Panc1 (cell line): Measurements from ENCODE around the gene CLEC16A. TPM values are rescaled to one million over a fixed set of nuclear protein-coding genes. Genes with fewer than 3 reads are reported as not detected.

Source experiments
- ATAC-seq: fragments of 200-7000 bp; cut with Tn5 transposase; 2 replicates; pipeline ENCODE4 v1.9.1; 2020; ENCODE audit warnings: mild to moderate bottlenecking, moderate library complexity
- BruUV-seq: library from RNA; stranded (reverse); fragments of 400-500 nt; replicated peaks from 2 replicates; lab custom pipeline; 2021; lab: Mats Ljungman, UMichigan
- CTCF ChIA-PET: fragments of 300-600 bp; sonication (Branson Sonifier 250); formaldehyde crosslinking; loops from one replicate; lab custom pipeline; 2022; ENCODE audit warnings: antibody characterized with exemption; lab: Charles Lee
- POLR2A ChIA-PET: fragments of 300-600 bp; sonication (Branson Sonifier 250); formaldehyde crosslinking; loops from one replicate; lab custom pipeline; 2022; ENCODE audit warnings: antibody characterized with exemption; lab: Charles Lee
- DNase-seq: peaks from one replicate; pipeline ENCODE4 v3.0.0-alpha.2; 2010; ENCODE audit warnings: low read depth, low spot score
- H3K27ac ChIP-seq: 2 replicates; pipeline ENCODE4 v1.5.1; 2011; ENCODE audit warnings: mild to moderate bottlenecking, low read length, inconsistent platforms
- H3K27me3 ChIP-seq: fragments of 200-500 bp; sonication (Bioruptor generic); 2 replicates; pipeline ENCODE4 v1.6.0; 2014; ENCODE audit warnings: low read length, inconsistent platforms; ENCODE audit not compliant: control insufficient read depth, insufficient read depth
- H3K36me3 ChIP-seq: fragments of 200-500 bp; sonication (Bioruptor generic); 2 replicates; pipeline ENCODE4 v1.5.1; 2014; ENCODE audit warnings: inconsistent platforms, mild to moderate bottlenecking, low read length, moderate library complexity; ENCODE audit not compliant: control insufficient read depth, insufficient read depth
- H3K4me1 ChIP-seq: 2 replicates; pipeline ENCODE4 v1.5.1; 2011; ENCODE audit warnings: inconsistent platforms, mild to moderate bottlenecking, low read length, moderate library complexity; ENCODE audit not compliant: control insufficient read depth, insufficient read depth
- H3K4me3 ChIP-seq, 2 experiments: 2 replicates each; pipeline ENCODE4 v1.5.1; 2011 to 2012; ENCODE audit warnings: low read depth in 2 of 2, low read length in 2 of 2, mild to moderate bottlenecking in 2 of 2, inconsistent platforms in 1 of 2, moderate library complexity in 1 of 2
- H3K9me3 ChIP-seq: fragments of 200-500 bp; sonication (Bioruptor generic); 2 replicates; pipeline ENCODE4 v1.5.1; 2014; ENCODE audit warnings: low read depth, mild to moderate bottlenecking, inconsistent platforms, low read length, moderate library complexity; ENCODE audit not compliant: control insufficient read depth, insufficient read depth
- CTCF ChIP-seq: fragments of 450-650 bp; IDR thresholded peaks from 2 replicates; pipeline ENCODE4 v1.5.1; 2017; ENCODE audit warnings: mild to moderate bottlenecking
- POLR2AphosphoS5 ChIP-seq: IDR thresholded peaks from 2 replicates; pipeline ENCODE4 v1.6.1; 2012; ENCODE audit warnings: mild to moderate bottlenecking, low read depth, low read length, moderate library complexity
- REST ChIP-seq, 2 experiments: IDR thresholded peaks; 2 replicates each; pipeline ENCODE4 v1.6.1; 2011 to 2012; ENCODE audit warnings: low read depth in 2 of 2, control low read depth in 1 of 2, low read length in 1 of 2, mild to moderate bottlenecking in 1 of 2, moderate library complexity in 1 of 2; ENCODE audit not compliant: insufficient read depth in 1 of 2
- SIN3A ChIP-seq: IDR thresholded peaks from 2 replicates; pipeline ENCODE4 v1.6.1; 2012; ENCODE audit warnings: low read depth, mild to moderate bottlenecking, low read length, moderate library complexity, borderline replicate concordance; ENCODE audit not compliant: insufficient read depth
- TCF7L2 ChIP-seq: IDR thresholded peaks from 2 replicates; pipeline ENCODE4 v1.6.1; 2011; ENCODE audit warnings: mild to moderate bottlenecking, low read depth, low read length, inconsistent platforms
- in situ Hi-C: cut with HindIII; loops from 2 replicates; pipeline ENCODE4 v1.10.0; 2016; ENCODE audit warnings: low sequenced_read_pairs, low pct_unique_long_range_greater_than_20kb
- intact Hi-C: fragments of 100-400 bp; cut with micrococcal nuclease; formaldehyde crosslinking; loops from one replicate; pipeline ENCODE4 v1.10.0; 2022; ENCODE audit not compliant: unreplicated experiment
- total RNA-seq: library from RNA; stranded (reverse); gene quantifications from one replicate; pipeline ENCODE4 v1.2.1, GENCODE V29; 2021; ENCODE audit not compliant: unreplicated experiment

The CLEC16A gene
- total RNA-seq, 1 experiment from 2014 or later, result 21.0 TPM

DNA sequence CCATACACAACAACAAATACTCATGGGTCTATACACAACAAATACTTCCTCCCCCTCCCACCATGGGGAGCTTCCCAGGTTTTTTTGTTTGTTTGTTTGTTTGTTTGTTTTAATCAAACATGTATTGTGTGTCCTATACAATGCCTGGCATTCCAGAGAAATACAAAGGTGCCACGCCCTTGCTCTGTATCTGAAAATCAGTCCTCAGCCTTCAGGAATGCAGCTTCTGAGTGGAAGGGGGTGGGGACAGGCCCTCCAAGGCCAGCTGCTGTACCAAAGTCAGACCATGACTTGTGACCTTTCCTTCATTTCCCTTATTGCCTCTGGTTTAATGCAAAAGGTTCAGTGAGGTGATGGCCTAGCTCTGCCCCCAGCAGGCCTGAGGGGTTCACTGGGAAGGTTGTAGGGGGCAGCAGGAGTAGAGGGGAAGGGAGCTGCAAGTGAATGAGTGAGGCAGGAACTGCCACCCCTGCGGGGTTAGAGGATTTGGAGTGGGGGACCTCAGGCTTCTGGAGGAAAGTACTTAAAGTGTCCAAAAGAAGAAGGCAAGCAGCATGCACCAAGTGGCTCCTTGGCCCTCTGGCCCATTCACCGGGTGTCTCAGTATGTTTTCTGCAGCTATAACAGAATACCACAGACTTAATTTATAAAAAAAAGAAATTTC lies 105.2 kb downstream of the CLEC16A start:
- no TSS peak for BruUV-seq
- TF ChIP-seq CTCF (no peak), TCF7L2 (no peak), REST (IDR thresholded peaks at IDR 0.05; ENCODE audit: insufficient read depth in 1 of 2, low read depth in 2 of 2, low read length in 1 of 2) (no peak), POLR2AphosphoS5 (no peak), SIN3A (no peak)
- no peak for ATAC-seq
- POLR2A ChIA-PET, result interaction anchor here (0.6 kb wide), 1 partner anchor 198 kb away, joined by 9 read pairs; no protein-coding TSS in a partner anchor
- in situ Hi-C loops, result no loop called here
- Histone ChIP-seq H3K4me1 (no peaks in the 10 kb centered on the region), H3K9me3 (no peaks in the 10 kb centered on the region), H3K27me3 (no peaks in the 10 kb centered on the region), H3K4me3 (no peak overlapping the region), H3K27ac (no peak overlapping the region), H3K36me3 (no peaks in the 10 kb centered on the region; the same call in 1 of the 2 replicates)
- CTCF ChIA-PET, result no interaction called here
- no peak for DNase-seq
- intact Hi-C loops, result no loop called here

GRCh38 chr16:11050536-11050935 lies 106.2 kb downstream of the CLEC16A start:
- Histone ChIP-seq H3K4me1 (no peaks in the 10 kb centered on the region), H3K27me3 (no peaks in the 10 kb centered on the region), H3K9me3 (no peaks in the 10 kb centered on the region), H3K4me3 (no peak overlapping the region), H3K36me3 (no peaks in the 10 kb centered on the region; the same call in 1 of the 2 replicates), H3K27ac (no peak overlapping the region)
- no peak for ATAC-seq
- DNase-seq, result no peak
- POLR2A ChIA-PET, result no interaction called here
- no TSS peak for BruUV-seq
- in situ Hi-C loops (no loop called here), intact Hi-C loops (no loop called here)
- TF ChIP-seq CTCF, result no peak
- CTCF ChIA-PET, result no interaction called here
